WTC11 (cell line): Measurements from ENCODE around the gene SPDYC. TPM values are rescaled to one million over a fixed set of nuclear protein-coding genes. Genes with fewer than 3 reads are reported as not detected.

Experiments
- ATAC-seq: fragments of 200-7000 bp; cut with Tn5 transposase; 2 replicates; pipeline ENCODE4 v1.10.0; 2021; ENCODE audit warnings: mild to moderate bottlenecking, moderate library complexity
- CTCF ChIA-PET: fragments of 300-600 bp; sonication (Branson Sonifier 250); formaldehyde crosslinking; loops from one replicate; lab custom pipeline; 2021; ENCODE audit warnings: antibody characterized with exemption; lab: Charles Lee
- POLR2A ChIA-PET: fragments of 350-600 bp; sonication (Branson Sonifier 250); formaldehyde crosslinking; loops from one replicate; lab custom pipeline; 2021; ENCODE audit warnings: antibody characterized with exemption; lab: Charles Lee
- DNase-seq: peaks from one replicate; pipeline ENCODE4 v3.0.0; 2021; ENCODE audit warnings: low spot score
- H3K27ac Mint-ChIP-seq: 2 replicates; pipeline ENCODE4 v1.8.0; 2021; ENCODE audit warnings: mixed read lengths
- H3K27me3 Mint-ChIP-seq: 2 replicates; pipeline ENCODE4 v1.8.0; 2021; ENCODE audit warnings: low read depth, mild to moderate bottlenecking, moderate library complexity, mixed read lengths
- H3K36me3 Mint-ChIP-seq: 2 replicates; pipeline ENCODE4 v1.8.0; 2021; ENCODE audit warnings: mixed read lengths
- H3K4me1 Mint-ChIP-seq: 2 replicates; pipeline ENCODE4 v1.8.0; 2022; ENCODE audit warnings: mixed read lengths
- H3K4me3 Mint-ChIP-seq: 2 replicates; pipeline ENCODE4 v1.8.0; 2021; ENCODE audit warnings: mild to moderate bottlenecking, moderate library complexity, mixed read lengths
- H3K9me3 Mint-ChIP-seq: 2 replicates; pipeline ENCODE4 v1.8.0; 2021; ENCODE audit warnings: mixed read lengths
- CREM ChIP-seq: sonication (generic); formaldehyde crosslinking; IDR thresholded peaks from 2 replicates; pipeline ENCODE4 v1.8.1; 2022; ENCODE audit warnings: mild to moderate bottlenecking, missing genetic modification reagents, moderate library complexity
- ESRRA ChIP-seq: sonication (generic); formaldehyde crosslinking; IDR thresholded peaks from 2 replicates; pipeline ENCODE4 v1.8.1; 2022; ENCODE audit warnings: mild to moderate bottlenecking, missing genetic modification reagents, borderline replicate concordance
- ETV6 ChIP-seq: sonication (generic); formaldehyde crosslinking; IDR thresholded peaks from 2 replicates; pipeline ENCODE4 v1.8.1; 2022; ENCODE audit warnings: mild to moderate bottlenecking, missing genetic modification reagents
- FOXK1 ChIP-seq: sonication (generic); formaldehyde crosslinking; IDR thresholded peaks from 2 replicates; pipeline ENCODE4 v1.8.0; 2022; ENCODE audit warnings: mild to moderate bottlenecking, moderate library complexity, missing genetic modification reagents
- FOXP1 ChIP-seq: sonication (generic); formaldehyde crosslinking; IDR thresholded peaks from 2 replicates; pipeline ENCODE4 v1.8.0; 2022; ENCODE audit warnings: missing genetic modification reagents, mild to moderate bottlenecking, moderate library complexity, borderline replicate concordance
- FOXP4 ChIP-seq: sonication (generic); formaldehyde crosslinking; IDR thresholded peaks from 2 replicates; pipeline ENCODE4 v1.8.0; 2022; ENCODE audit warnings: mild to moderate bottlenecking, missing genetic modification reagents
- GABPB1 ChIP-seq: sonication (generic); formaldehyde crosslinking; IDR thresholded peaks from 2 replicates; pipeline ENCODE4 v1.8.1; 2023; ENCODE audit warnings: mild to moderate bottlenecking, missing genetic modification reagents
- HMGA2 ChIP-seq: fragments of 250-450 bp; sonication (Bioruptor Pico); IDR thresholded peaks from 2 replicates; pipeline ENCODE4 v1.4.0; 2021; ENCODE audit warnings: mild to moderate bottlenecking, moderate library complexity
- IRF1 ChIP-seq: sonication (generic); formaldehyde crosslinking; IDR thresholded peaks from 2 replicates; pipeline ENCODE4 v1.8.0; 2023; ENCODE audit warnings: missing genetic modification reagents
- MLX ChIP-seq: sonication (generic); formaldehyde crosslinking; IDR thresholded peaks from 2 replicates; pipeline ENCODE4 v1.8.1; 2023; ENCODE audit warnings: mild to moderate bottlenecking, missing genetic modification reagents, moderate library complexity
- MYBL2 ChIP-seq: sonication (generic); formaldehyde crosslinking; IDR thresholded peaks from 2 replicates; pipeline ENCODE4 v1.8.1; 2023; ENCODE audit warnings: mild to moderate bottlenecking, moderate library complexity, missing genetic modification reagents
- OVOL2 ChIP-seq: fragments of 250-450 bp; sonication (Bioruptor Pico); IDR thresholded peaks from 2 replicates; pipeline ENCODE4 v1.9.0; 2021; ENCODE audit warnings: mild to moderate bottlenecking, borderline replicate concordance
- RELA ChIP-seq: sonication (generic); formaldehyde crosslinking; IDR thresholded peaks from 2 replicates; pipeline ENCODE4 v1.8.1; 2022; ENCODE audit warnings: missing genetic modification reagents, mild to moderate bottlenecking, borderline replicate concordance
- SP1 ChIP-seq: sonication (generic); formaldehyde crosslinking; conservative IDR thresholded peaks from 2 replicates; pipeline ENCODE4 v1.8.1; 2022; ENCODE audit warnings: missing genetic modification reagents
- TEAD1 ChIP-seq: sonication (generic); formaldehyde crosslinking; IDR thresholded peaks from 2 replicates; pipeline ENCODE4 v1.8.0; 2022; ENCODE audit warnings: mild to moderate bottlenecking, missing genetic modification reagents
- ZNF121 ChIP-seq: sonication (generic); formaldehyde crosslinking; IDR thresholded peaks from 2 replicates; pipeline ENCODE4 v1.8.0; 2023; ENCODE audit warnings: missing genetic modification reagents
- ZNF232 ChIP-seq: sonication (generic); formaldehyde crosslinking; IDR thresholded peaks from 2 replicates; pipeline ENCODE4 v1.8.0; 2022; ENCODE audit warnings: mild to moderate bottlenecking, missing genetic modification reagents
- ZNF671 ChIP-seq: fragments of 250-450 bp; sonication (Bioruptor Pico); IDR thresholded peaks from 2 replicates; pipeline ENCODE4 v1.8.0; 2021; ENCODE audit warnings: mild to moderate bottlenecking
- total RNA-seq: library from RNA; stranded (reverse); gene quantifications from 3 replicates; pipeline ENCODE4 v1.2.3, GENCODE V29; 2021
- TF ChIP-seq, protein P1 (sequence below): sonication (generic); formaldehyde crosslinking; IDR thresholded peaks from 2 replicates; pipeline ENCODE4 v1.8.0; 2022; ENCODE audit warnings: mild to moderate bottlenecking, missing genetic modification reagents
- TF ChIP-seq, protein P2 (sequence below): sonication (generic); formaldehyde crosslinking; IDR thresholded peaks from 2 replicates; pipeline ENCODE4 v1.8.1; 2022; ENCODE audit warnings: low read depth, missing genetic modification reagents, borderline replicate concordance
- TF ChIP-seq, protein P3 (sequence below): sonication (generic); formaldehyde crosslinking; conservative IDR thresholded peaks from 2 replicates; pipeline ENCODE4 v1.8.1; 2022; ENCODE audit warnings: mild to moderate bottlenecking, missing genetic modification reagents
- TF ChIP-seq, protein P4 (sequence below): sonication (generic); formaldehyde crosslinking; IDR thresholded peaks from 2 replicates; pipeline ENCODE4 v1.8.0; 2023; ENCODE audit warnings: missing genetic modification reagents, mild to moderate bottlenecking, borderline replicate concordance

SPDYC gene
- total RNA-seq, 1 experiment from 2014 or later = 0.35 TPM

DNA sequence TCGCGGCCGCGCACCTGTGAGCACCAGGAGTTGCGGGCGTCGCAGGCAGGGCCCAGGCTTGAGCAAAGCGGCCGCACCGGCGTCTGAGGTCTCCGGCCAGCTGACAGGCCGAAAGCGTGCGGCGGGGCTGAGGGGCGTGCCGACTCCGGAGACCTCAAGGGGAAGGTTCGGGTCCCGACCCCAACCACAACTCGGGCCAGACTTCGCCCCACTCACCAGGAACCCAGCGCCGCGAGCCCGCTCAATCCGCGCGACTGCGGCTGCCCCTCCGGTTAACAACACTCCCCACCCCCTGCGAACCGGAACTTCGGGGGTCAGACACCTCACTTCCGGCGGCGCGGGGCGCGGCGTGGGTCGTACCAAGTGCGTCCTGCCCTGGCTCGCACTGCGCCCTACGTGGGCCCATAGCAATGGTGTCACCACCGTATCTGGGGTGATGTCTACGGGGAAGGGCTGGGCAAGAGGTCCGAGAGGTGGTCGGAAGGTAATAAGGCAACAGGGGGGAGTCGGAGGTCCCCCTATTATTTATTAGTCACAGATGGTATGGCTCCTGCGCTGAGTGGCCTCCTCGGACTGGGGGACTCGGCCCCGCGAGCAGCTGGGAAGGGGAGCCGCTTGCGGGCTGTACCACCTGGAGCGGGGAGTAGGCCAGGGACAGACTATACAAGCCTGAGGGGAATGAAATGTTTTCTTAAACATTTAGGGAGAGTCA lies 35.6 kb upstream of the SPDYC start, which contains the start of gene SYVN1:
TSS of gene SYVN1 (minus strand) at position 280 of the 712 bp plus-strand sequence. CDS start 918 bp downstream, outside the sequence.
- H3K36me3 Mint-ChIP-seq = peaks cover 15% of the 10 kb centered on the region
- no peaks in the 10 kb centered on the region for H3K9me3 Mint-ChIP-seq
- DNase-seq (peak; percentile 81), ATAC-seq (peak; percentile 63)
- TF ChIP-seq OVOL2 (CRISPR knock-in tag) (no peak), ZNF121 (peak; percentile 39; the same call in 1 of the 2 replicates), FOXP1 (peak; percentile 74), HMGA2 (peak; percentile 13; the same call in 1 of the 2 replicates), FOXK1 (CRISPR knock-in tag) (peak; percentile 92), MLX (no peak), ETV6 (0 out of 2 replicates have a peak, but pooled peaks have one; percentile 63), SP1 (CRISPR knock-in tag) (peak; percentile 77), ESRRA (no peak), FOXP4 (CRISPR knock-in tag) (peak; percentile 90), CREM (CRISPR knock-in tag) (peak; percentile 51; the same call in 1 of the 2 replicates), ZNF671 (CRISPR knock-in tag) (no peak), TEAD1 (CRISPR knock-in tag) (peak; percentile 31; the same call in 1 of the 2 replicates), IRF1 (CRISPR knock-in tag) (0 out of 2 replicates have a peak, but pooled peaks have one; percentile 69), ZNF232 (CRISPR knock-in tag) (0 out of 2 replicates have a peak, but pooled peaks have one; percentile 2), GABPB1 (CRISPR knock-in tag) (peak; percentile 59; the same call in 1 of the 2 replicates), MYBL2 (CRISPR knock-in tag) (0 out of 2 replicates have a peak, but pooled peaks have one; percentile 70), RELA (no peak)
- TF ChIP-seq, protein P1, sequence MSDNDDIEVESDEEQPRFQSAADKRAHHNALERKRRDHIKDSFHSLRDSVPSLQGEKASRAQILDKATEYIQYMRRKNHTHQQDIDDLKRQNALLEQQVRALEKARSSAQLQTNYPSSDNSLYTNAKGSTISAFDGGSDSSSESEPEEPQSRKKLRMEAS (CRISPR knock-in tag) = peak; percentile 80; the same call in 1 of the 2 replicates
- TF ChIP-seq, protein P2, sequence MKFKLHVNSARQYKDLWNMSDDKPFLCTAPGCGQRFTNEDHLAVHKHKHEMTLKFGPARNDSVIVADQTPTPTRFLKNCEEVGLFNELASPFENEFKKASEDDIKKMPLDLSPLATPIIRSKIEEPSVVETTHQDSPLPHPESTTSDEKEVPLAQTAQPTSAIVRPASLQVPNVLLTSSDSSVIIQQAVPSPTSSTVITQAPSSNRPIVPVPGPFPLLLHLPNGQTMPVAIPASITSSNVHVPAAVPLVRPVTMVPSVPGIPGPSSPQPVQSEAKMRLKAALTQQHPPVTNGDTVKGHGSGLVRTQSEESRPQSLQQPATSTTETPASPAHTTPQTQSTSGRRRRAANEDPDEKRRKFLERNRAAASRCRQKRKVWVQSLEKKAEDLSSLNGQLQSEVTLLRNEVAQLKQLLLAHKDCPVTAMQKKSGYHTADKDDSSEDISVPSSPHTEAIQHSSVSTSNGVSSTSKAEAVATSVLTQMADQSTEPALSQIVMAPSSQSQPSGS (CRISPR knock-in tag) = no peak
- TF ChIP-seq, protein P3, sequence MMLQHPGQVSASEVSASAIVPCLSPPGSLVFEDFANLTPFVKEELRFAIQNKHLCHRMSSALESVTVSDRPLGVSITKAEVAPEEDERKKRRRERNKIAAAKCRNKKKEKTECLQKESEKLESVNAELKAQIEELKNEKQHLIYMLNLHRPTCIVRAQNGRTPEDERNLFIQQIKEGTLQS (CRISPR knock-in tag) = no peak
- TF ChIP-seq, protein P4, sequence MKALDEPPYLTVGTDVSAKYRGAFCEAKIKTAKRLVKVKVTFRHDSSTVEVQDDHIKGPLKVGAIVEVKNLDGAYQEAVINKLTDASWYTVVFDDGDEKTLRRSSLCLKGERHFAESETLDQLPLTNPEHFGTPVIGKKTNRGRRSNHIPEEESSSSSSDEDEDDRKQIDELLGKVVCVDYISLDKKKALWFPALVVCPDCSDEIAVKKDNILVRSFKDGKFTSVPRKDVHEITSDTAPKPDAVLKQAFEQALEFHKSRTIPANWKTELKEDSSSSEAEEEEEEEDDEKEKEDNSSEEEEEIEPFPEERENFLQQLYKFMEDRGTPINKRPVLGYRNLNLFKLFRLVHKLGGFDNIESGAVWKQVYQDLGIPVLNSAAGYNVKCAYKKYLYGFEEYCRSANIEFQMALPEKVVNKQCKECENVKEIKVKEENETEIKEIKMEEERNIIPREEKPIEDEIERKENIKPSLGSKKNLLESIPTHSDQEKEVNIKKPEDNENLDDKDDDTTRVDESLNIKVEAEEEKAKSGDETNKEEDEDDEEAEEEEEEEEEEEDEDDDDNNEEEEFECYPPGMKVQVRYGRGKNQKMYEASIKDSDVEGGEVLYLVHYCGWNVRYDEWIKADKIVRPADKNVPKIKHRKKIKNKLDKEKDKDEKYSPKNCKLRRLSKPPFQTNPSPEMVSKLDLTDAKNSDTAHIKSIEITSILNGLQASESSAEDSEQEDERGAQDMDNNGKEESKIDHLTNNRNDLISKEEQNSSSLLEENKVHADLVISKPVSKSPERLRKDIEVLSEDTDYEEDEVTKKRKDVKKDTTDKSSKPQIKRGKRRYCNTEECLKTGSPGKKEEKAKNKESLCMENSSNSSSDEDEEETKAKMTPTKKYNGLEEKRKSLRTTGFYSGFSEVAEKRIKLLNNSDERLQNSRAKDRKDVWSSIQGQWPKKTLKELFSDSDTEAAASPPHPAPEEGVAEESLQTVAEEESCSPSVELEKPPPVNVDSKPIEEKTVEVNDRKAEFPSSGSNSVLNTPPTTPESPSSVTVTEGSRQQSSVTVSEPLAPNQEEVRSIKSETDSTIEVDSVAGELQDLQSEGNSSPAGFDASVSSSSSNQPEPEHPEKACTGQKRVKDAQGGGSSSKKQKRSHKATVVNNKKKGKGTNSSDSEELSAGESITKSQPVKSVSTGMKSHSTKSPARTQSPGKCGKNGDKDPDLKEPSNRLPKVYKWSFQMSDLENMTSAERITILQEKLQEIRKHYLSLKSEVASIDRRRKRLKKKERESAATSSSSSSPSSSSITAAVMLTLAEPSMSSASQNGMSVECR (CRISPR knock-in tag) = peak; percentile 45; the same call in 1 of the 2 replicates
- peak within 1 kb of the TSS; percentile 100 for H3K27ac Mint-ChIP-seq
- H3K27me3 Mint-ChIP-seq = no peaks in the 10 kb centered on the region; the same call in 1 of the 2 replicates
- ChIA-PET CTCF (interaction anchor here (0.7 to 3.7 kb wide), 16 partner anchors 12 to 457 kb away, joined by 3 to 40 read pairs (median 6); partner anchors contain the start of genes BATF2, CAPN1, CDC42EP2 and FAU), POLR2A (interaction anchor here (0.8 to 2.1 kb wide), 7 partner anchors 13 to 290 kb away, joined by 3 to 20 read pairs (median 4); partner anchors contain the start of genes CAPN1, FAU, MRPL49 and TM7SF2)
- H3K4me1 Mint-ChIP-seq = peaks cover 18% of the 10 kb centered on the region
- peak within 1 kb of the TSS; percentile 98 for H3K4me3 Mint-ChIP-seq
